ENCODE measurements around the gene ACSBG1.

Gene ACSBG1

DNA sequence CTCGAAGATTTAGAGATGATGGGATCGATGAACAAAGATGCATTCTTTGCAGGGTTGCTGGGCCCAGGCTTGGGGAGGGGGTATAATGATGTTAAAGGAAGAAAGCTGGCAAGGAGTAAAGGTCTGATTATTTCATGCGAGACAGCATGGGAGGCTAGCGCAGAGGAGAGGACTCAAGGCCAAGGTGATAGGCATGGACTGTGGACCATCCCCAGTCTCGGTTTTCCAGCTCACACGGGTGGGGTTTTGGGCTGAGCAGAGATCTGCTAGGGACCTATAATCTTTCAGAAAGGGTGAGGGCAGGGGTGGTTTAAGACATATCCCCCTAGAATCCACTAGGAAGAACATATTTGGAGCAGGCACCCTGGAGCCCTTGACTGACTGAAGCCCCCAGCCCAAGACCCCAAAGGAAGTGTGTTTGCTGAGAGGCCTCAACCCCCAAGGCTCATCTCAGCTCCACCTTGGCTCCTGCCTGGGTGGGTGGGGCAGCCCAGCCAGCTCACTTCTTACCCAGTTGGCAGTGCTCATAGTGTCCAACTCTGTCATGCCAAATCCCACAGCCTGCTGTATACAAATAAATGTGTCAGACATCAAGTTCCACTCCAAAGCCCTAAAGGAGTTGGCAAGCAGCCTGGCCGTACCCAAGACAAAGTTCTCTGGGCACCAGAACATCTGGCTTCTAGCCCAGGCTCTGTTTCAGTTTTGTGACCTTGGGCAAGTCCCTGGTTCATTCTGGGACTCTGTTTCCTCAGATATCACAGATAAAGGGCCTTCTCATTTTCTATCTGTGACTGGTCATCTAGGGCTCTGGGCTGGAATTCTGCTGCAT lies 17.9 kb downstream of the ACSBG1 start:
- no peak for DNase-seq

DNA sequence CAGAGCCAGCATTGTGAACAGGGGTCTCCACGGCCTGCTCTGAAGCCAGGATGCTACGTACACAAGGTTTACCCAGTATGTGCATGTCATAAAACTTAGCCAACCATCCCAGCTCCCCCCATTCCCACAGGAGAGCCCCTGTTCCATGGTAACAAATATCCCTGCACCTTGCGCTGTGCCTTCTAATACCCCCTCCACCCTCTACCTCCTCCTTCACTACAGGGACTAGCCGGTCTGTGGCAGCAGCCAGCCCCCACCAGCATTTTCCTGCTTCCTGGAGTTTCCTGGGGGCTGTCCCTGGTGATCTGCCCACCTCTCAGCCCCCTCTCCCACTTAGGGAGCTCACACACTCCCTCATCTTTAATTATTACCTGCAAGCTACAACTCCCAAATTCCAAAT lies 20.4 kb downstream of the ACSBG1 start:
- DNase-seq: no peak

DNA sequence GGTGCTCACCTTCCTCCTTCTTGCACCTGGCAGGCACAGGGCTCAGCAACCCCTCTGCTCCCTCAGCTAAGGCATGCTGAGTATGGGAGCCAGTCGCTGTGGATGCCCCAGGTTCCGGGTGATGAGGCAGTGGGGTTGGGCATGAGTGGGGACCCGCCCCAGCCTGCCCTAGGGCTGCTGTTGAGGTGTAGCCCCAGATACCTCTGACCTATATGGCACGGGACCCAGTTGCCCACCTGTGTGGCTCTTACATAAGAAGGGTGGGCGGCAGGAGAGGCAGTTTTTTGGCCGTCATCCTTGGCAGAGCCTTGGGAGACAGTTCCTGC lies 21.0 kb downstream of the ACSBG1 start:
- DNase-seq: no peak

DNA sequence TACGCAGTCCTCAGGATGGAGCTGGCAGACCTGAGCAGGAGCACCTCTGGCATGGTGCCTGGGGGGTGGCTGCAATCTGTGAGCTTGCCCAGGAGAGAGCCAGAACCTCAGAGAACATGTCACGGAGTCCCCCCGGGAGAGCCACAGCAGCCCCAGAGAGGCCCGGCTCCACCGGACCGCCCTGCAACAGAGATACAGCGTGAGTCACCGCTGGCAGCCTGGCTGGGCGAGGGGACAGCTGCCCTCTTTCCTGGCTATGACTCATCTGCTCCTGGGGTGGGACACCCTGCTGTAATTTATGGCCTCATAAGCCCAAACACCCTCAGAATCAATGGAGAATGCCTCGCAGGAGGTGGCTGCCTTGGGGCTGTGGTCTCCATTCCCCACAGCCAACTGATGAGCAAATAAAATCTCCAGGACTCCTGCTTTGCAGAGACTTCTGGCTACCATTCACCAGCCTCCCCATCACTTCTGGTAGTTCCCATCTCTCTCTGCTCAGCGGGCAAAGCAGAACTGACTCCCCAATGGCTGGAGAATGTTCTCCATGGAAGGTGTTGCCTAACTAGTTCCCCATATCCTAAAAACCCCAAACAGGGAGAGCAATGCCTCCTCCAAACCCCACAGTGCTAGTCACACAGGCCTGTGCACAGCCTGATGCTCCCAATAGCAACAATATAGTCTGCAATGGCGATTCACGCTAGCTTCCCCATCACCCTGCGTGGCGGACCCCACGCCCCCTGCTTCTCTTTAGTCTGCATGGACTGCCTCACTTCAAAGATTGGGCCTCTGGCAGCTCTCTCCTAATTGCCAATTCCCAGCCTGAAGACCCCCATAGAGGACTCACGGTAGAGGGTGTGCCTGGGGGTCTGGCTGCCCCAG lies 21.6 kb downstream of the ACSBG1 start:
- DNase-seq: no peak

DNA sequence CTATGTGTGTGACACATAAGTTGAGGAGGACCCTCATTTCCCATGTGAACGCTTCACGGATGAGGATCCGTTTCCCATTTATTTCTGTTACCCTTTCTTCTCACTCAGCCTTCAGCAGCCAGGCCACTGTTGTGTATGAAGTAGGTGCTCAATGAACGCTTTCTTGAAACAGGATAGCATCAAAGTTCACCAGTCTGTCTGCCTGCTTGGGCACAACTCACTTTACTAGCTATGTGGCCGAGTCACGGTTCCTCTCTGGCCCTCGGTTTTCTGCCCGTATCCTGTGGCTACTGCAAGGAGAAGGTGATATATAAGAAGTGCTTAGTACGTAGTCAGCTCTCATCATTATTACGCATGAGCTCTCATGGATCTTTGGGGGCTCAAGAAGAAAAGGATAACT lies 22.4 kb downstream of the ACSBG1 start:
- DNase-seq: no peak

DNA sequence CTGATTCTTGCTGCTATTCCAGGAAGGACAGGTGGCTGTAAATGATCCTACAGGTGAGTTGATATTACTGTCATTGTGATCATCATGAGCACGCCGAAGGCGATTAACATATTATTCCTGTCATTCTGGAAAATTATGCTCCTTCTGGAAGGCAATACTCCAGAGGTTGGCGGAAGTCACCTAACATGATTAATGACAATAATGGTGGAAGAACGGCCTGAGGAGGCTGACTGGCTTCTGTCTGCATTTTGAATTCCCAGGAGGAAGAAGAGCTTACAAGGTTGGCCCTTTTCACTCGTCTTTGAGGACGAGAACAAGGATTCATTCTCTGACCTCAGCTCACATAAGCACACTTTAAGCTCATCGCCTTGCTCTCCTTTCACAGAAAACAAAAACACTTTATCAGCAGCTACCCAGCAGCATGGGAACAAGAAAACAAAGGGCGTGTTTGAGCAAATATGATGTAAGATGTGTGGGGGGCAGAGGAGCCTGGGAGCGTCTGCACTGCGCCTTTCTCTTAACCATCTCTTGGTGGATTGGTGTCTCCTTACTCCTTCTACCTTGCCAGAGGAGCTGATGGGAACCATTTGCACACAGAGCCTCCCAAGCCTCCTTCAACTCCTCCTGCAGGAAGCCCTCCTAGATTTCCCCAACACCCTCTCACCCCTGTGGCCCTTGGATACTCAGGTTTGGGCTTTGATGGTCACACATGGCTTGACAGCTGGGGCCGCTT lies 23.0 kb downstream of the ACSBG1 start:
- DNase-seq: no peak

DNA sequence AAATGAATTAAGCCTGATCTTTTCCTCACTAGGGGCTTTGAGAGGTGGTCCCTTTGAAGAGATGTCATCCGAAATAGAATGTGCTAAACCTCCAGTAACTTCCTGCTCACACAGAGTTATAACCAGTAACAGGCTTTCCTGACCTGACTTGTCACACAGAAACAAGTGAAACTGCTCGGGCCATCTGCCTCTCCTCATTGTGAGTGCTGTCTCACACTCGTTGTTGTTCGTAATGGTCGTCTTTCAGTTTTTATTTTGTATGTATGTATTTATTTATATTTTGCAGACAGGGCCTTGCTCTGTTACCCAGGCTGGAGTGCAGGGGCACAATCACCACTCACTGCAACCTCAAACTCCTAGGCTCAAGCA lies 24.0 kb downstream of the ACSBG1 start:
- DNase-seq: no peak

DNA sequence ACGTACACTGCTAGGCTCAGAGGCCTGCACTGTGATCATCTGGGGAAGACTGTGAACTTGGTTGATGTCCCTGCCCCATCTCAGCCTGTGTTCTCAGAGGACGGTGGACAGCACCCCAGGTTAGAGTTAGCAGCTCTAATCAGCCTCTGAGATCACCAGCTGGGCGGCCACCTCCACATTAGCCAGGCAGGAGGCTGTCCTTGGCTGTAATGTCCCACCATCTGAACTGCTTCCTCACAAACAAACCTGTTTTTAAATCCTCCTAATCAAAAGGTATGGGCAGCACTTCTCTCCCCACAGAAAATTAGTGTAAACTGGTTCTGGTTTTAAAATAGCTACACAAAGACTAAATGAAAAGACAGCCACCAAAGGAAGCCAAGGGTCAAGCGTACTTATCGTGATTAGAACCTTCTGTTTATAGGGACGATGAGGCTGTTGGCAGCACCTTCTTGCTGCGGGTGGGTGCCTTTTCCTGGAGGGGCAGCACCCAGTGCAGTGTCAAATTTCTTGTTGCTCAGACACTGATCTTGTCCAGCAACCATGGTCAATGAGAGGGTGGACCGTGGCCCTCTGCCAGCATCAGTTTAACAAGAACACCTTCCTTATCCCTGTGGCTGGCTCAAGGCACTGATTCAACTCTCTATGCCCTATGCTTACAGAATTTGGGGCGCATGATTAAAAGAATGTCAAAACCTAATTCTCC lies 24.6 kb downstream of the ACSBG1 start:
- DNase-seq: no peak

DNA sequence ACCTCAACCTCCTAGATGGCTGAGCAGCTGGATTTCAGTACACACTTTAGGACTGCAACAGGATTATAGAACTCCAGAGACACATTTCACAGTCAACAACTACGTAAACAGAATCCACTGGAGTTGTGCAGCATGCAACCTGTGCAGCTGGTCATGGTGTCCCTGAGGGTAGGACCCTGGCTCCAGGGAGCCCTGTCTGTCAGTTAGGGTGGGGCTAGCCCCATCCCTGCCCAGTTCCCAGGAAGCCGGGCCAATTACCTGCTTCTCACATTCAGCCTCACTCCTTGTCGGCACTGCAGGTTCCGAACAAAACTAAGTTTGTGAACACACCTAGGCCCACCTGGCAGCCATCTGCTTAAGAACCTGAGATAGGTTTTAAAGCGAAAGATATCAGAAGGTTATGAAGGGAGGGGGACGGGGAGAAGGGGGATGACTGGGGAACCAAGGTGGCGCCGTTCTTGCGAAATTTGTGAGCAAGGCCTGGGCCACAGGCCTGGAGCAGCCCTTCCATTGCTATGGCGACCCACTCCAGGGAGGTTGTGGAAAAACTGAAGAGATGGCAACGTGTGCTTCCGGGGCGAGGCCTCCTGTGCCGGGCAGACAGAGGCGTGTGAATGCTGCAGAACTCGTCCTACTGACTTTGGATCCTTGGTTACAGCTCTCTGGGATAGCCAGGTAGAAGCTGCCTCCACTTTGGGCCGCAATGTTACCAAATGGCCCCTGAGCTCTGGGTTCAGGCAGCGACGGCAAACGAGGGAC lies 25.3 kb downstream of the ACSBG1 start:
- no peak for DNase-seq

DNA sequence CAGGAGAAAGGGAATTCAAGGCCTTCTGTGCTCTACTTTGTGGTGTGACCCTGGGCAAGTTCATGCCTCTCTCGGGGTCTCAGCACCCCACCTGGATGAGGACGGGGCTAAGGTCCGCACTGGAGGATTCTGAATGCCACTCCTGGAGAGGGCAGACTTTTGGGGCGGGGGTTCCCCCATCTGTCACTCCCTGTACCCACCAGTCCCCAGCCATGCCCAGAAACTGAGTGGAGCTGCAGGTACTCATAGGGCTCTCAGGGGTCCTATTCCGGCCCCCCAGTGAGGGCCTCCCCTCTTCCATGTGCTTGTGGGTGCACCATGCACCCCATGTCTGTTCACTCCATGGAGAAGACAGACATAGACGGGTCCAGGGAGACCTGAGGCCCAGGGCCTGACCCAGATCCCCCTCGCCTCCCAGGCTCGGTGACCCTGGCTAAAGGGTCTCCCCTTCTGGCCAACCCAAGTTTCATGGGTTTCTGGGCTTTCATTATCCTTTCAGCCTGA lies 26.0 kb downstream of the ACSBG1 start:
- DNase-seq: no peak

DNA sequence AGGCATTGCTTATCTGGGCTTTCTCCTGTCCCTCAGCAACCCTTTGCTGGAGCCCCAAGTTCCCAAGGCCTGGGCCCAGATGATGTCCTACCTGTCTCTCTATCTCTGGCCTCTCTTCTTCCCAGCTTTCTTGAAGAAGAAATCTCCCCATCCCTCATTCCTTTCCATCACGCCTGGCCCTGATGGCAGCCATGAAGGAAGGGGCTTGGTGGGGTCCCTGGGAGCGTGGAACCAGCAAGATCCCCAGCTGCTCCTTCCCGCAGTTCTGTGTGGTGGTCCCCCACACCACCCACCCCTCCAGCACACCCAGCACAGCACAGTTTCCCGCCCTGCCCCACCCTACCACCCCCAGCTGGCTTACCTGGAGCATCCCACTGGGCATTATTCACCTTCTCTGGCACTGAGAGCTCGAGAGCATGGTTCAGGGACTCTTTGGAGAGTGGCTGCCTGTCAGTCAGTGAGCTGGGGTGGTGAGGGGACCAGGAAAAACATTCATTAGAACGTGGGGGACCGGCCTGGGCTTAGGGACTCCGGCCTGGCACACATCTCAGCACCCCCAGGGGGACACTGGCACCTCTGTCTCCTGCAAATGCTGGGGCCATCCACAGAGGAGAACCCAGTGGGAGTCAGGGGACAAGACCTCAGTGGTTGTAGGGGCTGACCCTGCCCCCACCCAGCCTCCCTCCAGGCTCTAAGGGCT lies 26.6 kb downstream of the ACSBG1 start:
- DNase-seq: no peak

DNA sequence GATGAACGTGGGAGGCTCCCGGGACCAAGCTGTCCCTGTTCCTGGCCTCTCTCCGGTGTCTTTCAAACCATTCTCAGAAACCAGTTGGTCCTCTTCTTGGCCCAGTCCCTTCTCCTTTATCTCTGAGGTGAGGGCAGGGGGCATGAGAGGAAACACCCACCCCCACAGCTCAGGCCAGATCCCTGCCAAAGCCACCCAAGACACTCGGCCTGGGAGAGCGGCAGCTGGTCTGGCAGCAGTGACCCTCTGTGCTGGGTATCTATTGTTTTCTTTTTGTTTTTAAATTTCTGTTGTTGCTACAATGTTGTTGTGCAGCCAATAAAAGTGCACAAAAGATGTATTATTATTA lies 27.3 kb downstream of the ACSBG1 start:
- no peak for DNase-seq

DNA sequence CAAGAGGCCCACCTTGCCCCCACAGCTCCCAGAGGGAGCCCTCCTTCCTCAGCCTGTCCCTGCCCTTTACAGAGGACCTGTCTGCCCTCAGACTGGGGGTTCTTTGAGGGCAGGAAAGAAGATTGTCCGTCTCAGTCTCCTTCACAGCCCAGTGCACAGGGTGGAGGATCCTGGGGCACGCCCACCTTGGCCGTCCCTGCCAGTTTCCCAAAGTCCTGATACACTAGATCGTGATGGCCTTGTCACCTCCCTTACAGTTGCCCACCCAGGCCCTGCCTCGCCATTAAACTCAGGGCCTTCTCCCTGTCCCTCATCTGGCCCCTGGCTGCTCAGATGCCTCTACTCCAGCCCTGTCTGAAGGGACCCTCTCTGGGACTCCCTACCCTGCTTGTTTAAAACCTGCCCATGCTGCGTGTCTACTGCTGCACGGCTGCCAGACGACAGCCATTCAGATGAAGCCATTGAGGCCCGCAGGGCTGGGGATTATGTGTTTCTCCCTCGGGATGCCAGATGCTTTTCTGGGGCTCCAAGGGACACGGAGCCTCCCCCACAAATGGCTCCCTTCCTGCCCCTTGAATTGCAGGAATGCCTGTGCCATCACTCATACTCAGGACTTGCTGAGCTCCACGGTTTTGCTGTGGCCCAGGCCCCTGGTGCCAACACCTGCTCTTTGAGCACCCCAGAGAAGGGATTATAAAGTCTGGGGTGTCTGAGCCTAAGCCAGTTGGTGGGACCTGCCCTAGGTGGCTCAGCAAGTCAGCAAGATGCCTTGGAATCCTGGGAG lies 27.8 kb downstream of the ACSBG1 start:
- DNase-seq: no peak

DNA sequence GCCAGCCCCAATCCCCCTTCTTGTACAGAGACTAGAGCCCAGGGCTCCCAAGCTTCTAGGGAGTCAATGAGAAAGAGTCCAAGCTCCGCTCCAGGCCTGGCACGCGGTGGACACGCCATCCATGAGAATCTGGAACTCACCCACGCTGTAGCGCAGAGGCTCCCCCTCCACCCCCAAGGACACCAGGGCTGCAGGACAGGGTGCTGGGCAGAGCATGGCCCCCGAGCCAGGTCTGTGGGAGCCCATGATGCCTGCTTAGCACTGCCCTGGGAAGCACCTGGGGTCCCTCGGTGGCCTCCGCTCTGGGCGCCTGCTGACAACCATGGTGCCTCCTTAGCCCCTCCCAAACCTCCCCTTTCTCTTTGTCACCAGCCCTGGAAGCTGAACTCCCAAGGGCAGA lies 28.5 kb downstream of the ACSBG1 start:
- no peak for DNase-seq

DNA sequence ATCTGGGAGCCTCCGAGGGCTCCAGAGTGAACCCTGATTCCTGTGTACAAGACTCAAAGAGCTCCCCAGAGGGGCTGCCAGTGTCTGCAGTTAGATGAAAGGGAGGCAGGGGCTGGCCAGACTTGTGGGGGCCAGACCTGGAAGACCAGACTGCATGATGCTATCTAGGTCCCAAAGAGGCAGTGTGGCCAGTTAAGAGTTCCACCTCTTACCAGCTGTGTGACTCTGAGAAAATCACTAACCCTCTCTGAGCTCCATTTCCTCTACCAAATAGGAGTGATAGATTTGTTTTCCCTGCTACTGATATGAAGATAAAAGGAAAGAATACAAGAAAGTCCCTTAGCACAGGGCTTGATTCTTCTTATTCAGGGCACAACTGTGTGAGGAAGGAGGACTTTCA lies 29.0 kb downstream of the ACSBG1 start:
- no peak for DNase-seq

DNA sequence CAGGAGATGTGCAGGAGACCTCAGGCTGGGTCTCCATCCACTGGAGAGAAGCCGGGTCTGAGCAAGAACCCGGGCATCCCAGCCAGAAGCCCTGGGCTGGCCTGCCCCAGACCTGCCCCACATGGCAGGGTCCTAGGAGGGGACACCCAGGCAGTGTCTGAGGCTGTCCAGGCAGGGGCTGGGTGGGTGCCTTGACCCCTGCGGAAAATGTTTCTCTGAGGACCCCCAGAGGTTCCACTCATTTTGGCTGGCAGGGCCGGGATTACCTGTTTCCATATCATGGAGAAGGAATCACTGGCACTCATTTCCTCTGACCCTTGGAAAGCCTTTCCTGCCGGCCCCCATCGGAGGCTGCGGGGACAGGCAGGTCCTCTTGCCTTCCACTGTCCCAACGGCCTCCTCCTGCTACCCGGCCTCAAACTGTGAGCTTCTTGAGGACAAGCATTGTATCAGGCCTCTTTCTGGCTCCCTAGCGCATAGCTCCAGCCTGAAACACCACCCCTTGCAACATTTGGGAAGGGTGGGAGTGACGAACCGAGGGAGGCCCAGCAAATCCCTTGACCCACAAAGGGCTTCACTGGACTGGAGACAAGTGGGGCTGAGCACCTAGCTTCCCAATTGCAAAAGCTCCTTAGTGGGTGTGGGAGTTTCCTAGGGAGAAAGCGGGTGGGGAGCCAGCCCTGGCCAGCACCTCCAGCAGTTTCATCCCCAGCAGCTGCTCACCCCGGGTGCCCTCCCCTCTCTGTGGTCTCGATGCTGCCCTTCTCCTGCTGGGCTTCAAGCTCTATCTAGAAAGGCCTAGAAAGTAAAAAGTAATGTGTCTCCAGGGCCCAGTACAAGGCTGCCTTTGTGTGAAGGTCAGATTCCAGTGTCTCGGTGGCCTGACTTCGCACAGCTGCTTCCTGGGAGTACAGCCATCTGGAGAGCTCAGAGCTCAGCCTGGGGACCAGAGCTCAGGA lies 29.7 kb downstream of the ACSBG1 start:
- no peak for DNase-seq

DNA sequence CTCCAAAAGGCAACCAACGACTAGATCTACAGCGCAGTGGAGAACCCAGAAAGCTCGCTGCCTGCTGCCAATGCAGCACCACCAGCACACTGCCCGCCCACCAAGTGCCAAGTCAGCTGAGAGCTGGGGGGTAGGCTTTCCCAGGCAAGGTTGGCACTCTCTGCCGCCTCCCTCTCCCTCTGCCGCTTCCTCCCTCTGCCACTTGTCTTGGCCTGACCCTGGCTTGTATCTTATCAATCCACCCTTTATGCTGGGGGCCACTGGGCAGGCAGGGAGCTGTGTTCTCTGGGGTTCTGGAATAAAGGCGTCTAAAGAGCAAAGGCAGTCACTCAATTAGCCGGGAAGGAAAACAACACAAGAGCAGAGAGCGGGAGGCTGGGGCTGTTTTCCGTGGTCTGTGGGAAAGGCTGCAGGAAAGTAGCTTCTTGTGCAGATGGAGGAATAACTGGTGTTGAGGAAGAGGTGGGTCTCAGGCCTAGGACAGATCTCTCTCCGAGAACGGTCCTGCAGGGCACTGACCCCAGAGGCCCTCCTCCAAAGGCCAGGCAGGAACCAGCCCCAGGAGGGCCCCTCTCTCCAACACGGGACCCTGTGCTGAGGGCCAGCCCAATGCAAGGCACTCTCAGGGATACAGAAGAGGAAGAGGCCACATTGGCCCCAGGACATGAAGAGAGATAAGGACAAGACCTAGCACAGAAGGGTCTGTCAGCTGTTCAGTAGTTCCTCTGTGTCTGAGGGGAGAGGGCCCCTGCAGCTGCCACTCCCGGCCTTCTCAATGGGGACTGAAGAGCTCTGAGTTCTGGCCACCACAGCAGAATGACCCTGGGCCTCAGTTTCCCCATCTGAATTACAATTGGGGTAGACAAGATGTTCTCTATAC lies 30.8 kb downstream of the ACSBG1 start:
- no peak for DNase-seq
